OCI-LY1 (cell line): ENCODE measurements around the gene SPON2.

Source experiments
- H2AFZ ChIP-seq: fragments of 200-600 bp; sonication (generic), shearing (Covaris generic); 2 replicates; pipeline ENCODE4 v1.6.0; 2014; ENCODE audit warnings: antibody characterized with exemption, mild to moderate bottlenecking, low read length
- H3F3A ChIP-seq: fragments of 200-600 bp; sonication (generic), shearing (Covaris generic); 2 replicates; pipeline ENCODE4 v1.6.0; 2014; ENCODE audit warnings: mild to moderate bottlenecking, antibody characterized with exemption, low read length, moderate library complexity; ENCODE audit not compliant: insufficient read depth
- H3K27ac ChIP-seq: fragments of 200-600 bp; sonication (generic); 2 replicates; pipeline ENCODE4 v1.5.1; 2014; ENCODE audit warnings: low read length, mixed run types, mild to moderate bottlenecking, low read depth; ENCODE audit not compliant: poor library complexity, severe bottlenecking
- H3K27me3 ChIP-seq: fragments of 200-600 bp; sonication (generic); 2 replicates; pipeline ENCODE4 v1.6.0; 2014; ENCODE audit warnings: antibody characterized with exemption, mild to moderate bottlenecking, low read length, moderate library complexity; ENCODE audit not compliant: insufficient read depth
- H3K36me3 ChIP-seq: fragments of 200-600 bp; sonication (generic); 2 replicates; pipeline ENCODE4 v1.6.1; 2014; ENCODE audit warnings: mild to moderate bottlenecking, antibody characterized with exemption, low read length, moderate library complexity, mixed read lengths; ENCODE audit not compliant: insufficient read depth
- H3K4me1 ChIP-seq: fragments of 200-600 bp; sonication (generic); 2 replicates; pipeline ENCODE4 v1.5.1; 2014; ENCODE audit warnings: mild to moderate bottlenecking, low read length, moderate library complexity; ENCODE audit not compliant: insufficient read depth, severe bottlenecking
- H3K4me2 ChIP-seq: fragments of 200-600 bp; sonication (generic), shearing (Covaris generic); 2 replicates; pipeline ENCODE4 v1.6.1; 2014; ENCODE audit warnings: low read length
- H3K4me3 ChIP-seq: fragments of 200-600 bp; sonication (generic); 2 replicates; pipeline ENCODE4 v1.5.1; 2014; ENCODE audit warnings: low read length, low read depth, mild to moderate bottlenecking, mixed read lengths; ENCODE audit not compliant: poor library complexity, severe bottlenecking
- H3K79me2 ChIP-seq: fragments of 200-600 bp; shearing (Covaris generic); 2 replicates; pipeline ENCODE4 v1.6.1; 2016; ENCODE audit warnings: mixed run types, low read length, mixed read lengths; ENCODE audit not compliant: insufficient read depth
- H3K9ac ChIP-seq: fragments of 200-600 bp; sonication (generic), shearing (Covaris generic); 2 replicates; pipeline ENCODE4 v1.6.1; 2014; ENCODE audit warnings: mild to moderate bottlenecking, low read length, mixed read lengths
- H3K9me2 ChIP-seq: fragments of 200-600 bp; sonication (generic), shearing (Covaris generic); 2 replicates; pipeline ENCODE4 v1.6.1; 2014; ENCODE audit warnings: low read depth, mild to moderate bottlenecking, low read length, mixed read lengths
- H3K9me3 ChIP-seq: fragments of 200-600 bp; shearing (Covaris generic); 2 replicates; pipeline ENCODE4 v1.6.1; 2014; ENCODE audit warnings: low read length, mixed read lengths
- H4K20me1 ChIP-seq: fragments of 200-600 bp; sonication (generic), shearing (Covaris generic); 2 replicates; pipeline ENCODE4 v1.6.0; 2016; ENCODE audit warnings: mild to moderate bottlenecking, low read length; ENCODE audit not compliant: insufficient read depth
- EZH2 ChIP-seq: fragments of 200-600 bp; sonication (generic), shearing (Covaris generic); IDR thresholded peaks from 2 replicates; pipeline ENCODE4 v1.8.0; 2017; ENCODE audit warnings: borderline replicate concordance, mixed run types, mild to moderate bottlenecking, antibody characterized with exemption, low read length, moderate library complexity, mixed read lengths
- TF ChIP-seq, protein P1 (sequence below): fragments of 200-600 bp; sonication (generic), shearing (Covaris generic); IDR thresholded peaks from 2 replicates; pipeline ENCODE4 v1.5.1; 2017; ENCODE audit warnings: mild to moderate bottlenecking, antibody characterized with exemption, low read length, moderate library complexity, mixed read lengths

Gene SPON2

DNA sequence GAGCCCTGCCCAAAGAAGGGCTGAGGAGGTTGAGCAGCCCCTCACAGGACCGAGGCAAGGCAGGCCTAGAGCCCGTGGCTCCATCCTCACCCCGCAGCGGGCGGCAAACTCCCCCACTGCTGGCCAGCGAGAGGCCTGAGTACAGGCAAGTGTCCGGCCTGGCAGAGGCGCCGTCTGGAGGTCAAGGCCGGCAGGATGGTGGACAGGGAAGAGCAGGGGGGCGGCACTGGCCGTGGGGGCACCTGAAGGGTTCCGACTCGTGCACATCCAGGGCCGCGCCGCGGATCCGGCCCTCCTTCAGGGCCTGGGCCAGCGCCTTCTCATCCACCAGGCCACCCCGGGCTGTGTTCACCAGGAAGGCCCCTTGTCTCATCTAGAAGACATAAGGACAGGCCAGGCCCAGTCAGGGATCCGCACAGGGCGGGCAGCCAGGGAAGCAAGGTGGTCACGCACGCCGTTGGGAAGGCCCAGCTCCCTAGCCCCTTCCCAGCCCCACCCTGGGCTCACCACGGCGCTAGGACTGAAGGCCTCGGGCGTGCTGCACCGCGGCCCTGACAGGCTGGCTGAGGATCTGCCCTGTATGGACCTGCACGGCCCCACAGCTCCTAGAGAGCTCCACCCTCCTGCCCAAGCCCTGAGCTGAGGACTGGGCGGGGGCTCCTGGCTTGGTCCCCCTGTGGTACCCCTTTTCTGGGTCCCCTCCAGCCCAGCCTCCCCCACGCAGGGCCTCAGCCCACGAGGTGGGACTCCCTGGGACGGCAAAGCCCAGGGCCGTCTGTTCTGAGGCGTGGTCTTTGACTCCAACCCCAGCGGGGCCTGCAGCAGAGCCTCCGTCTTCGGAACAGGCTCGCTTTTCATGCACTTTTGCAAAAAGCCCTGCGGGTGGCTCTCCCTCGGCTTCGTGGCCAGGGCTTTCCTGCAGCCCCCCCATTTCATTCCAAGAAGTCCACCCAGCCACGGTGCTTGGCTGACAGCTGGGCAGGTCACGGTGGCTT is 42.0 kb upstream of the SPON2 start:
- no peaks in the 10 kb centered on the region for H4K20me1 ChIP-seq
- H3K79me2 ChIP-seq = no peaks in the 10 kb centered on the region
- no peaks in the 10 kb centered on the region for H3K27me3 ChIP-seq
- no peak overlapping the region for H3K27ac ChIP-seq
- H3K4me3 ChIP-seq = no peak overlapping the region
- TF ChIP-seq, protein P1, sequence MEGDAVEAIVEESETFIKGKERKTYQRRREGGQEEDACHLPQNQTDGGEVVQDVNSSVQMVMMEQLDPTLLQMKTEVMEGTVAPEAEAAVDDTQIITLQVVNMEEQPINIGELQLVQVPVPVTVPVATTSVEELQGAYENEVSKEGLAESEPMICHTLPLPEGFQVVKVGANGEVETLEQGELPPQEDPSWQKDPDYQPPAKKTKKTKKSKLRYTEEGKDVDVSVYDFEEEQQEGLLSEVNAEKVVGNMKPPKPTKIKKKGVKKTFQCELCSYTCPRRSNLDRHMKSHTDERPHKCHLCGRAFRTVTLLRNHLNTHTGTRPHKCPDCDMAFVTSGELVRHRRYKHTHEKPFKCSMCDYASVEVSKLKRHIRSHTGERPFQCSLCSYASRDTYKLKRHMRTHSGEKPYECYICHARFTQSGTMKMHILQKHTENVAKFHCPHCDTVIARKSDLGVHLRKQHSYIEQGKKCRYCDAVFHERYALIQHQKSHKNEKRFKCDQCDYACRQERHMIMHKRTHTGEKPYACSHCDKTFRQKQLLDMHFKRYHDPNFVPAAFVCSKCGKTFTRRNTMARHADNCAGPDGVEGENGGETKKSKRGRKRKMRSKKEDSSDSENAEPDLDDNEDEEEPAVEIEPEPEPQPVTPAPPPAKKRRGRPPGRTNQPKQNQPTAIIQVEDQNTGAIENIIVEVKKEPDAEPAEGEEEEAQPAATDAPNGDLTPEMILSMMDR = no peak
- no peak for TF ChIP-seq EZH2
- no peak overlapping the region for H3K9ac ChIP-seq
- no peaks in the 10 kb centered on the region for H3K9me2 ChIP-seq
- H3K9me3 ChIP-seq = no peaks in the 10 kb centered on the region
- H3K4me1 ChIP-seq = peaks cover 49% of the 10 kb centered on the region
- H3K4me2 ChIP-seq = no peak overlapping the region
- peaks cover 19% of the 10 kb centered on the region for H3K36me3 ChIP-seq
- H3F3A ChIP-seq = peaks cover 4% of the 10 kb centered on the region
- H2AFZ ChIP-seq = no peak overlapping the region

- Histone ChIP-seq H3K79me2 (no peaks in the 10 kb centered on the region), H3K9me2 (no peaks in the 10 kb centered on the region), H3K9ac (no peak overlapping the region), H2AFZ (no peak overlapping the region), H3K4me3 (no peak overlapping the region), H3K27ac (no peak overlapping the region), H4K20me1 (no peaks in the 10 kb centered on the region), H3K36me3 (peaks cover 19% of the 10 kb centered on the region), H3F3A (no peaks in the 10 kb centered on the region), H3K9me3 (no peaks in the 10 kb centered on the region), H3K4me2 (no peak overlapping the region), H3K4me1 (peaks cover 49% of the 10 kb centered on the region), H3K27me3 (no peaks in the 10 kb centered on the region)
- TF ChIP-seq EZH2 = no peak
- TF ChIP-seq, protein P1 = no peak
These were observed 41.1 kb upstream of the SPON2 start for GRCh38 chr4:1213336-1213995.

DNA sequence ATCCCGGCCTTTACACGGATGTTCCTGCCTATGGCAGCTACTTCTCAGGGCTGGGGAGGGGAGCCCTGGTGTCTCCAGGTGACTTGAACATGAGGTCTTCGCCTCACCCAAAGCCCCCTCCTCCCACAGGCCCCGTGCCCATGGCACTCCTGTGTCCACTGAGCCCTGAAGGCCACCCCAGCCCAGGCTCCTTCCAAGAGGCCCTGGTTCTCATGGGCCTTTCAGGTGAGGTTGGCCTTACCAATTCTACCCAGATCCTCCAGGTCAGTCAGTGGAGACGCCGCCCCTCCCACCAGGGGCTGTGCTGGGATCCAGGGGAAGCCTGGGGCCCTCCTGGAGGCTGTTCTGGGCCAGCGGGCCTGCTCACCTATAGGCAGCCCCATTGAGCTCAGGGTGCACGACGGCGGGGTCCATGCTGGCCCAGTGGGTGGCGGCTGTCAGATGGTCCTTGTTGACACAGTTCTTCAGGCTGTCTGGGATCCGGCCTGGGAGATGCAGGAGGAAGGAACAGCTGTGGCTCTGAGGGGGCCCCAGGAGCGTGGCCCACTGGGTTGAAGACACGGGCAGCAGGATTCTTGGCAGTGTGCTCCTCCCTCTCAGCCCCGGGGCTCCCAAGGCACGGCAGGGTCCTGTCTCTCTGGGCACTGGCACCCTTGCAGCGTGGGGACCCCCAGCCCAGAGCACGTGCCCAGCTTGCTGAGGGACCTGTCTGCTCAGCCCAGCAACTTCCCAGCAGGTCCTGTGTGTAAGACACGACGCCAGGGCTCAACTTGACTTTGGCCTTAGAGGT is 40.4 kb upstream of the SPON2 start:
- Histone ChIP-seq H3F3A (no peaks in the 10 kb centered on the region), H3K9me2 (no peaks in the 10 kb centered on the region), H3K27ac (no peak overlapping the region), H3K36me3 (peaks cover 17% of the 10 kb centered on the region), H4K20me1 (no peaks in the 10 kb centered on the region), H3K4me1 (peaks cover 49% of the 10 kb centered on the region), H3K79me2 (no peaks in the 10 kb centered on the region), H3K27me3 (no peaks in the 10 kb centered on the region), H3K9me3 (no peaks in the 10 kb centered on the region), H2AFZ (no peak overlapping the region), H3K4me3 (no peak overlapping the region), H3K4me2 (no peak overlapping the region), H3K9ac (no peak overlapping the region)
- TF ChIP-seq, protein P1 = no peak
- TF ChIP-seq EZH2 = no peak
